Neural progenitor cell (in vitro differentiated cells): ENCODE data around the gene LY86. TPM values are rescaled to one million over a fixed set of nuclear protein-coding genes. Genes with fewer than 3 reads are reported as not detected.

ENCODE experiments used
- DNase-seq: peaks from one replicate; pipeline ENCODE4 v3.0.0-alpha.2; 2016; ENCODE audit warnings: low spot score
- H2AFZ ChIP-seq: fragments of 200-600 bp; sonication (generic); replicated peaks from 2 replicates; pipeline ENCODE4 v1.6.1; 2016; ENCODE audit warnings: antibody characterized with exemption
- H3F3A ChIP-seq: fragments of 200-600 bp; sonication (generic); 2 replicates; pipeline ENCODE4 v1.6.1; 2016; ENCODE audit warnings: antibody characterized with exemption, low read depth
- H3K27ac ChIP-seq: fragments of 200-600 bp; sonication (generic); 2 replicates; pipeline ENCODE4 v1.5.1; 2016; ENCODE audit warnings: mild to moderate bottlenecking
- H3K27me3 ChIP-seq: fragments of 200-600 bp; sonication (generic); 2 replicates; pipeline ENCODE4 v1.6.1; 2016; ENCODE audit warnings: mild to moderate bottlenecking, moderate library complexity
- H3K36me3 ChIP-seq: fragments of 200-600 bp; sonication (generic); 2 replicates; pipeline ENCODE4 v1.5.1; 2016
- H3K4me1 ChIP-seq: fragments of 200-600 bp; sonication (generic); 2 replicates; pipeline ENCODE4 v1.6.1; 2016; ENCODE audit warnings: mixed run types
- H3K4me2 ChIP-seq: fragments of 200-600 bp; sonication (generic); 2 replicates; pipeline ENCODE4 v1.6.1; 2016
- H3K4me3 ChIP-seq: fragments of 200-600 bp; sonication (generic); 2 replicates; pipeline ENCODE4 v1.5.1; 2016
- H3K79me2 ChIP-seq: fragments of 200-600 bp; sonication (generic); 2 replicates; pipeline ENCODE4 v1.6.1; 2016; ENCODE audit warnings: low read depth
- H3K9ac ChIP-seq: fragments of 200-600 bp; sonication (generic); 2 replicates; pipeline ENCODE4 v1.6.1; 2016
- H3K9me3 ChIP-seq: fragments of 200-600 bp; sonication (generic); 2 replicates; pipeline ENCODE4 v1.5.1; 2016; ENCODE audit warnings: low read depth
- H4K20me1 ChIP-seq: fragments of 200-600 bp; sonication (generic); 2 replicates; pipeline ENCODE4 v1.6.1; 2016; ENCODE audit warnings: low read depth
- H3K27ac Mint-ChIP-seq: 3 replicates; pipeline ENCODE4 v1.8.0; 2021; ENCODE audit warnings: mixed read lengths
- H3K27me3 Mint-ChIP-seq: 2 replicates; pipeline ENCODE4 v1.8.0; 2022; ENCODE audit warnings: low read depth, mild to moderate bottlenecking, inconsistent platforms, moderate library complexity, mixed read lengths; ENCODE audit not compliant: insufficient read depth
- H3K36me3 Mint-ChIP-seq: 3 replicates; pipeline ENCODE4 v1.8.0; 2021; ENCODE audit warnings: mixed read lengths
- H3K4me1 Mint-ChIP-seq: 3 replicates; pipeline ENCODE4 v1.8.0; 2021; ENCODE audit warnings: mixed read lengths
- H3K4me3 Mint-ChIP-seq: 3 replicates; pipeline ENCODE4 v1.8.0; 2021; ENCODE audit warnings: mild to moderate bottlenecking, moderate library complexity, mixed read lengths
- H3K9me3 Mint-ChIP-seq: 3 replicates; pipeline ENCODE4 v1.8.0; 2020; ENCODE audit warnings: mixed read lengths
- EZH2 ChIP-seq: fragments of 200-600 bp; sonication (generic); IDR thresholded peaks from 2 replicates; pipeline ENCODE4 v1.6.1; 2017; ENCODE audit warnings: antibody characterized with exemption, mild to moderate bottlenecking, moderate library complexity
- EZH2phosphoT487 ChIP-seq: fragments of 200-600 bp; sonication (generic); IDR thresholded peaks from 2 replicates; pipeline ENCODE4 v1.6.1; 2017; ENCODE audit warnings: antibody characterized with exemption
- total RNA-seq: library from RNA; depleted of rRNA; stranded (reverse); fragments of >200 nt; gene quantifications from 2 replicates; pipeline ENCODE4 v1.2.3, GENCODE V29; 2015; ENCODE audit warnings: low replicate concordance
- TF ChIP-seq, protein P1 (sequence below): fragments of 200-600 bp; sonication (generic); IDR thresholded peaks from 2 replicates; pipeline ENCODE4 v1.5.1; 2017; ENCODE audit warnings: antibody characterized with exemption, mild to moderate bottlenecking

Gene LY86
- total RNA-seq, 1 donor from 2014 or later = not detected

- DNase-seq = peak; percentile 56
- no peaks in the 10 kb centered on the region for H3K27me3 ChIP-seq
- Mint-ChIP-seq H3K4me3 (no peak overlapping the region), H3K36me3 (no peaks in the 10 kb centered on the region), H3K4me1 (peaks cover 24% of the 10 kb centered on the region), H3K27me3 (peaks cover 13% of the 10 kb centered on the region), H3K27ac (no peak overlapping the region), H3K9me3 (peaks cover 11% of the 10 kb centered on the region)
- no peaks in the 10 kb centered on the region for H3K79me2 ChIP-seq
- no peaks in the 10 kb centered on the region for H3K36me3 ChIP-seq
- H3K27ac ChIP-seq = no peak overlapping the region
- no peak overlapping the region for H2AFZ ChIP-seq
- H3K9me3 ChIP-seq = no peaks in the 10 kb centered on the region
- H3F3A ChIP-seq = no peaks in the 10 kb centered on the region
- TF ChIP-seq, protein P1, sequence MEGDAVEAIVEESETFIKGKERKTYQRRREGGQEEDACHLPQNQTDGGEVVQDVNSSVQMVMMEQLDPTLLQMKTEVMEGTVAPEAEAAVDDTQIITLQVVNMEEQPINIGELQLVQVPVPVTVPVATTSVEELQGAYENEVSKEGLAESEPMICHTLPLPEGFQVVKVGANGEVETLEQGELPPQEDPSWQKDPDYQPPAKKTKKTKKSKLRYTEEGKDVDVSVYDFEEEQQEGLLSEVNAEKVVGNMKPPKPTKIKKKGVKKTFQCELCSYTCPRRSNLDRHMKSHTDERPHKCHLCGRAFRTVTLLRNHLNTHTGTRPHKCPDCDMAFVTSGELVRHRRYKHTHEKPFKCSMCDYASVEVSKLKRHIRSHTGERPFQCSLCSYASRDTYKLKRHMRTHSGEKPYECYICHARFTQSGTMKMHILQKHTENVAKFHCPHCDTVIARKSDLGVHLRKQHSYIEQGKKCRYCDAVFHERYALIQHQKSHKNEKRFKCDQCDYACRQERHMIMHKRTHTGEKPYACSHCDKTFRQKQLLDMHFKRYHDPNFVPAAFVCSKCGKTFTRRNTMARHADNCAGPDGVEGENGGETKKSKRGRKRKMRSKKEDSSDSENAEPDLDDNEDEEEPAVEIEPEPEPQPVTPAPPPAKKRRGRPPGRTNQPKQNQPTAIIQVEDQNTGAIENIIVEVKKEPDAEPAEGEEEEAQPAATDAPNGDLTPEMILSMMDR = peak; percentile 79
- TF ChIP-seq EZH2phosphoT487 = no peak
- H3K9ac ChIP-seq = no peak overlapping the region
- H3K4me1 ChIP-seq = peaks cover 22% of the 10 kb centered on the region
- H3K4me2 ChIP-seq = no peak overlapping the region
- no peaks in the 10 kb centered on the region for H4K20me1 ChIP-seq
- no peak overlapping the region for H3K4me3 ChIP-seq
These were observed 86.4 kb downstream of the LY86 start for GRCh38 chr6:6674872-6675271.

GRCh38 chr6:6676910-6677441 is 88.5 kb downstream of the LY86 start:
- Mint-ChIP-seq H3K27ac (peak overlapping the region; percentile 86), H3K9me3 (peaks cover 7% of the 10 kb centered on the region), H3K36me3 (no peaks in the 10 kb centered on the region)

DNA sequence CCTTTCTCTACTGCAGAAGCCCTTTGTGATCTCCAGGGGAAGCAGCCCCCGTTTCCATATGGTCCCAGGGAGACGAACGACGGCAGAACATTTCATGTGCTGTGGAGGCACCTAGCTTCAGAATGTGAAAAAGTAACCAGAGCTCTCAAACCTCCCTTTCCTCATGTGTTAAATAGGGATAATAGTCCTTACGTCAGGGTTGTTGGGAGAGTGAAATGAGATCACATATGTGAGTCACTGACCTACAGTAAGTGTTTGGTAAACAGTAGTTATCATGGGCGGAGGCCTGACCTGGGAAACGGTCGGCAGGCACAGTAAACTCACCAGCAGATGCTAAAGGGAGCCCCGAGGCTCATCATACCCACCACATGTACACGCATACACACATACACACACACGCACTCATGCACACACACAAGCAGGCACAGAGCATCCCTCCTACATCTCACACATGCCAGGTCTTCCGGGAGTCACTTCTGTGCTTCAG is 89.7 kb downstream of the LY86 start:
- no peak for DNase-seq
- Histone ChIP-seq H3K79me2 (no peaks in the 10 kb centered on the region), H3K9me3 (no peaks in the 10 kb centered on the region), H3K36me3 (no peaks in the 10 kb centered on the region), H3K27me3 (no peaks in the 10 kb centered on the region), H3K4me1 (peaks cover 33% of the 10 kb centered on the region), H3K9ac (no peak overlapping the region), H3K4me2 (no peak overlapping the region), H3K27ac (no peak overlapping the region), H3F3A (no peaks in the 10 kb centered on the region), H2AFZ (no peak overlapping the region), H3K4me3 (no peak overlapping the region), H4K20me1 (no peaks in the 10 kb centered on the region)
- Mint-ChIP-seq H3K27me3 (peaks cover 11% of the 10 kb centered on the region), H3K36me3 (no peaks in the 10 kb centered on the region), H3K9me3 (peaks cover 3% of the 10 kb centered on the region), H3K4me3 (peak overlapping the region; percentile 46), H3K4me1 (peaks cover 37% of the 10 kb centered on the region), H3K27ac (peak overlapping the region; percentile 80)
- TF ChIP-seq, protein P1 = no peak
- TF ChIP-seq EZH2phosphoT487 = no peak
- no peak for TF ChIP-seq EZH2

More at GRCh38 chr6:6676910-6677441, 88.5 kb downstream of the LY86 start:
- TF ChIP-seq EZH2phosphoT487 (no peak), EZH2 (no peak)
- TF ChIP-seq, protein P1 = peak; percentile 99
- Histone ChIP-seq H2AFZ (peak overlapping the region; percentile 81), H4K20me1 (no peaks in the 10 kb centered on the region), H3K9ac (no peak overlapping the region), H3K79me2 (no peaks in the 10 kb centered on the region), H3K27ac (no peak overlapping the region), H3K4me1 (peaks cover 33% of the 10 kb centered on the region), H3K27me3 (no peaks in the 10 kb centered on the region), H3K4me3 (no peak overlapping the region), H3K9me3 (no peaks in the 10 kb centered on the region), H3F3A (no peaks in the 10 kb centered on the region), H3K4me2 (peak overlapping the region; percentile 13), H3K36me3 (no peaks in the 10 kb centered on the region)
- peak; percentile 79 for DNase-seq
- peaks cover 13% of the 10 kb centered on the region for H3K27me3 Mint-ChIP-seq
- peaks cover 37% of the 10 kb centered on the region for H3K4me1 Mint-ChIP-seq
- no peak overlapping the region for H3K4me3 Mint-ChIP-seq
